H1 (cell line): Measurements from ENCODE around the gene RAMP1.

ENCODE experiments used
- ASH2L ChIP-seq: fragments of 200-600, 300-600 bp; sonication (generic); IDR thresholded peaks from one replicate; pipeline ENCODE4 v1.7.1; 2017; ENCODE audit warnings: low read length
- CREB1 ChIP-seq: IDR thresholded peaks from 2 replicates; pipeline ENCODE4 v1.6.1; 2012; ENCODE audit warnings: inconsistent platforms
- CTCF ChIP-seq, 3 experiments: IDR thresholded peaks; 1 replicate in 2 of 3; 2 replicates in 1 of 3; pipeline versions ENCODE4 v1.5.1 to v1.6.1; 2011; ENCODE audit warnings: low read length in 3 of 3, mild to moderate bottlenecking in 3 of 3, inconsistent platforms in 2 of 3, low read depth in 1 of 3, moderate library complexity in 1 of 3; ENCODE audit not compliant: insufficient read depth in 1 of 3; ENCODE audit errors: control extremely low read depth in 1 of 3
- EP300 ChIP-seq, 2 experiments: IDR thresholded peaks; 1 replicate in 1 of 2; 2 replicates in 1 of 2; pipeline ENCODE4 v1.6.1; 2011 to 2012; ENCODE audit warnings: low read depth in 2 of 2, low read length in 2 of 2, mild to moderate bottlenecking in 2 of 2, borderline replicate concordance in 1 of 2, inconsistent platforms in 1 of 2, moderate library complexity in 1 of 2
- EZH2 ChIP-seq: fragments of 200-600 bp; sonication (generic); IDR thresholded peaks from 2 replicates; pipeline ENCODE4 v1.7.1; 2012; ENCODE audit warnings: low read depth, mild to moderate bottlenecking, moderate library complexity, low read length, inconsistent platforms; ENCODE audit not compliant: severe bottlenecking
- FOSL1 ChIP-seq: IDR thresholded peaks from 2 replicates; pipeline ENCODE4 v1.6.1; 2011; ENCODE audit warnings: mild to moderate bottlenecking, low read depth, low read length, moderate library complexity; ENCODE audit not compliant: insufficient read depth
- GABPA ChIP-seq: IDR thresholded peaks from 2 replicates; pipeline ENCODE4 v1.6.1; 2011; ENCODE audit warnings: mild to moderate bottlenecking, low read length, moderate library complexity, borderline replicate concordance; ENCODE audit not compliant: insufficient read depth
- NRF1 ChIP-seq: IDR thresholded peaks from 2 replicates; pipeline ENCODE4 v1.6.1; 2011; ENCODE audit warnings: mild to moderate bottlenecking, low read depth, low read length, improper control_type of control experiment
- RFX5 ChIP-seq: IDR thresholded peaks from 2 replicates; pipeline ENCODE4 v1.6.1; 2011; ENCODE audit warnings: low read depth, low read length, improper control_type of control experiment, borderline replicate concordance
- SIRT6 ChIP-seq: IDR thresholded peaks from one replicate; pipeline ENCODE4 v1.7.1; 2012; ENCODE audit warnings: low read length, inconsistent platforms
- SIX5 ChIP-seq: IDR thresholded peaks from 2 replicates; pipeline ENCODE4 v1.6.1; 2011; ENCODE audit warnings: mild to moderate bottlenecking, low read depth, low read length
- ZNF274 ChIP-seq: IDR thresholded peaks from 2 replicates; pipeline ENCODE4 v1.7.0; 2012; ENCODE audit warnings: low read length, borderline replicate concordance; ENCODE audit errors: extremely low read depth
- TF ChIP-seq, protein P1 (sequence below): IDR thresholded peaks from 2 replicates; pipeline ENCODE4 v1.6.1; 2012; ENCODE audit warnings: low read length, inconsistent platforms

GRCh38 chr2:237819231-237819630 lies 40.2 kb upstream of the RAMP1 start:
- TF ChIP-seq SIRT6: no peak
- TF ChIP-seq CTCF (IDR thresholded peaks at IDR 0.05; ENCODE audit: control extremely low read depth in 1 of 3, insufficient read depth in 1 of 3, low read depth in 1 of 3, low read length in 3 of 3): no peak
- no peak for TF ChIP-seq NRF1
- TF ChIP-seq FOSL1: no peak
- TF ChIP-seq GABPA: no peak
- TF ChIP-seq EZH2: no peak
- TF ChIP-seq CREB1: no peak
- no peak for TF ChIP-seq RFX5
- no peak for TF ChIP-seq EP300 (IDR thresholded peaks at IDR 0.05; ENCODE audit: borderline replicate concordance in 1 of 2, low read depth in 2 of 2, low read length in 2 of 2)
- no peak for TF ChIP-seq SIX5
- TF ChIP-seq, protein P1, sequence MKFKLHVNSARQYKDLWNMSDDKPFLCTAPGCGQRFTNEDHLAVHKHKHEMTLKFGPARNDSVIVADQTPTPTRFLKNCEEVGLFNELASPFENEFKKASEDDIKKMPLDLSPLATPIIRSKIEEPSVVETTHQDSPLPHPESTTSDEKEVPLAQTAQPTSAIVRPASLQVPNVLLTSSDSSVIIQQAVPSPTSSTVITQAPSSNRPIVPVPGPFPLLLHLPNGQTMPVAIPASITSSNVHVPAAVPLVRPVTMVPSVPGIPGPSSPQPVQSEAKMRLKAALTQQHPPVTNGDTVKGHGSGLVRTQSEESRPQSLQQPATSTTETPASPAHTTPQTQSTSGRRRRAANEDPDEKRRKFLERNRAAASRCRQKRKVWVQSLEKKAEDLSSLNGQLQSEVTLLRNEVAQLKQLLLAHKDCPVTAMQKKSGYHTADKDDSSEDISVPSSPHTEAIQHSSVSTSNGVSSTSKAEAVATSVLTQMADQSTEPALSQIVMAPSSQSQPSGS: no peak
- no peak for TF ChIP-seq ASH2L
- no peak for TF ChIP-seq ZNF274
